ENCODE results near the gene LRP1.

LRP1 gene

GRCh38 chr12:57243521-57244311 is 115.4 kb downstream of the LRP1 start:
- peak; percentile 85 for TF ChIP-seq CTCF (IDR thresholded peaks at IDR 0.05; ENCODE audit: low read depth, low read length)
- in situ Hi-C loops (cut with HindIII; ENCODE audit: low sequenced_read_pairs): no loop called here
- DNase-seq (ENCODE audit: low read depth, low spot score): peak; percentile 75
- peak overlapping the region; percentile 31 for H3K4me3 ChIP-seq (ENCODE audit: low read depth, low read length)

GRCh38 chr12:57244312-57244696 is 116.0 kb downstream of the LRP1 start:
- in situ Hi-C loops (cut with HindIII; ENCODE audit: low sequenced_read_pairs): no loop called here

GRCh38 chr12:57247041-57247440 is 118.8 kb downstream of the LRP1 start:
- DNase-seq (ENCODE audit: low read depth, low spot score): no peak
- no peak overlapping the region for H3K4me3 ChIP-seq (ENCODE audit: low read depth, low read length)
- no peak for TF ChIP-seq CTCF (IDR thresholded peaks at IDR 0.05; ENCODE audit: low read depth, low read length)
- in situ Hi-C loops (cut with HindIII; ENCODE audit: low sequenced_read_pairs): no loop called here

More at GRCh38 chr12:57244312-57244696, 116.0 kb downstream of the LRP1 start:
- DNase-seq (ENCODE audit: low read depth, low spot score): no peak
- TF ChIP-seq CTCF (IDR thresholded peaks at IDR 0.05; ENCODE audit: low read depth, low read length): no peak
- H3K4me3 ChIP-seq (ENCODE audit: low read depth, low read length): no peak overlapping the region

- in situ Hi-C loops (cut with HindIII; ENCODE audit: low sequenced_read_pairs): no loop called here
- no peak for TF ChIP-seq CTCF (IDR thresholded peaks at IDR 0.05; ENCODE audit: low read depth, low read length)
- DNase-seq (ENCODE audit: low read depth, low spot score): no peak
- H3K4me3 ChIP-seq (ENCODE audit: low read depth, low read length): no peak overlapping the region
These were observed 120.9 kb downstream of the LRP1 start for GRCh38 chr12:57248934-57249742.

- in situ Hi-C loops (cut with HindIII; ENCODE audit: low sequenced_read_pairs): no loop called here
- no peak overlapping the region for H3K4me3 ChIP-seq (ENCODE audit: low read depth, low read length)
- no peak for TF ChIP-seq CTCF (IDR thresholded peaks at IDR 0.05; ENCODE audit: low read depth, low read length)
- DNase-seq (ENCODE audit: low read depth, low spot score): no peak
These were observed 122.3 kb downstream of the LRP1 start for GRCh38 chr12:57250541-57250940.

GRCh38 chr12:57250956-57251355 is 122.7 kb downstream of the LRP1 start, which contains the start of gene STAC3:
Gene STAC3, minus strand, starts transcription at chr12:57251187. Its CDS starts 1,551 bp downstream, at chr12:57249636.
- no peak for DNase-seq (ENCODE audit: low read depth, low spot score)
- in situ Hi-C loops (cut with HindIII; ENCODE audit: low sequenced_read_pairs): no loop called here
- H3K4me3 ChIP-seq (ENCODE audit: low read depth, low read length): no peak within 1 kb of the TSS
- TF ChIP-seq CTCF (IDR thresholded peaks at IDR 0.05; ENCODE audit: low read depth, low read length): no peak
